GM18508 (cell line): ENCODE data around the gene NUP37.
"Not testable (repeated sequence)": the region's sequence is repeated elsewhere in the genome, so short reads cannot be mapped to it uniquely, and the experiment has no call there.

Experiments
- ATAC-seq: cut with Tn5 transposase; IDR thresholded peaks from one replicate; pipeline ENCODE4 v1.9.1; 2021; ENCODE audit warnings: moderate number of reproducible peaks; ENCODE audit not compliant: insufficient read depth, unreplicated experiment

The NUP37 gene

DNA sequence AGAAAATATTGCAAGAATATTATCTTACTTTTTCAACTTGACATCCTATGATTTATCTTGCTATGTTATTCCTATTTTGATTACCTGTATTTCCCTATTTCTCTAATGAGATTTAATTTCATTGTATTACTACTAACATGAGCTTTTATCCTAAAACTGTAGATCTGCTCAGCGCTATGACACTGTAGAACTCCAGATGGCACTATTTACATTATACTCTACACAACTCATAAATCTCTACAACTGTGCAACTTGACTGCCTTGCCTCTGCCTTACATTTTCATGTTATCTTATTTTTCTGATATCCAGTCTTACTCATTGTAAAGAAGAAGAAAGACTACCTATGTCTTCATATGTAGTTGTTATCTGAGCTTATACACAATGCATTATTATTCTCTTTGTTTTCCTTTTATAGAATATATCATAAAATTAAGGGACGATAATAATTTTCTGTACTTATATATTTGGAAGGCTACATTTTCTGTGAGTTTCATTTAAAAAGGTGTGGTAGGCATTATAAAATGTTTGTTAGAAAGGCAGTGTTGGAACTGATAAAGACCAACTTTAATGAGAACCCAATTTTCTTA lies 24.1 kb downstream of the NUP37 start:
- no peak for ATAC-seq

DNA sequence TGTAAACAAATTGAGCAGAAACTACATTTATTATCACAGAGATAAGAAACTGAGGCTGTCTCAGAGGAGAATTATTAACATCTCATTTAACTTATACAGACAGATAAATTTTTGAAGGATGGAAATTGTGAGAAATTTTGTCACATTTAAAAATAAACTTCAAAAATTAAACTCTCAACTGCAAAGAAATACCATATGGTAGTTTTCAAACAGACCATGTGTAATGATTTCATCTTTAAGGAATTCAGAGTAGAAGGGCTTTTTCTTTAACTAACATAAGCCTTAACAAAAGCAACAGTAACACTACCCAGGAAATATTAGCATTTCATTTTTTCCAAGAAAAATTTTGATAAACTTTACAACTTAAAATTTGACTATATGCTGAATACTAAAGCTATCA lies 26.6 kb downstream of the NUP37 start:
- no peak for ATAC-seq

DNA sequence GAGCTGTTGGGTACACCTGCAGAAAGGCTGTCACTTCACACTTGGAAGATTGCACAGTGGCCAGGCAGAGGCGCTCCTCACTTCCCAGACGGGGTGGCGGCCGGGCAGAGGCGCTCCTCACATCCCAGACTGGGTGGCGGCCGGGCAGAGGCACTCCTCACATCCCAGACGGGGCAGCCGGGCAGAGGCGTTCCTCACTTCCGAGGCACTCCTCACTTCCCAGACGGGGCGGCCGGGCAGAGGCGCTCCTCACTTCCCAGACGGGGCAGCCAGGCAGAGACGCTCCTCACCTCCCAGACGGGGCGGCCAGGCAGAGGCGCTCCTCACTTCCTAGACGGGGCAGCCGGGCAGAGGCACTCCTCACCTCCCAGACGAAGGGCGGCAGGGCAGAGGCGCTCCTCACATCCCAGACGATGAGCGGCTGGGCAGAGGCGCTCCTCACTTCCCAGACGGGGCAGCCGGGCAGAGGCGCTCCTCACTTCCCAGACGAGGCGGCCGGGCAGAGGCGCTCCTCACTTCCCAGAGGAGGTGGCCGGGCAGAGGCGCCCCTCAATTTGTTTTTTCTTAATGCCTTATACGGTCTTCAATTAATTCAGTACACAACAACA lies 30.6 kb downstream of the NUP37 start:
- ATAC-seq: not testable (repeated sequence)

DNA sequence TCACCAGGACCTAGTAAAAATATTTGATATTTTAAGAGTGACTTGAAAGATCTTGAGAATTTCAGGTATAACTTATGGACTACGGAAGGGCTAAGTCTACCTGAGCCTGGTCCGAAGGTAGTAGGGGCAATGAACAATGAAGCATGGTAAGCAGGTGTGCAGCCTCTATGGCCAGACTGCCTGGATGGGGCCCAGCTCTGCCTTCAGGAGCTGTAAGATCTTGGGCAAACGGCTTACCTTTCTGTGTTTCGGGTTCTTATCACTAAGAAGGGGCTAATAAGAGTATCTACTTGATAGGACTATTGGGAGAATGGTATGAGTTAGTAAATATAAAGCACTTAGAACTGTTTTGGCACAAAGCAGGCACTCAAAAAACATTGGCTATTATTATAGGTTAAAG lies 39.1 kb downstream of the NUP37 start:
- no peak for ATAC-seq

DNA sequence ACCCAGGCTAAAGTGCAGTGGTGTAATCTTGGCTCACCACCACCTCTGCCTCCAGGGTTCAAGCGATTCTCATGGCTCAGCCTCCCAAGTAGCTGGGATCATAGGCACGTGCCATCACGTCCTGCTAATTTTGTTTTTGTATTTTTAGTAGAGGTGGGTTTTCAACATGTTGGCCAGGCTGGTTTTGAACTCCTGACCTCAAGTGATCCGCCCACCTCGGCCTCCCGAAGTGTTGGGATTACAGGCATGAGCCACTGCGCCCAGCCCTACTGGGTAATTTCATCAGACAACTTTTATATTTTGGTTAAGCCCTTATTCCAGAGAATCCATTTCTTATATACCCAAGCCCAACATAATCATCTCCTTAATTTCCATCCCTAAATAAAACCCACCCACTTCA lies 47.8 kb downstream of the NUP37 start:
- ATAC-seq: not testable (repeated sequence)

DNA sequence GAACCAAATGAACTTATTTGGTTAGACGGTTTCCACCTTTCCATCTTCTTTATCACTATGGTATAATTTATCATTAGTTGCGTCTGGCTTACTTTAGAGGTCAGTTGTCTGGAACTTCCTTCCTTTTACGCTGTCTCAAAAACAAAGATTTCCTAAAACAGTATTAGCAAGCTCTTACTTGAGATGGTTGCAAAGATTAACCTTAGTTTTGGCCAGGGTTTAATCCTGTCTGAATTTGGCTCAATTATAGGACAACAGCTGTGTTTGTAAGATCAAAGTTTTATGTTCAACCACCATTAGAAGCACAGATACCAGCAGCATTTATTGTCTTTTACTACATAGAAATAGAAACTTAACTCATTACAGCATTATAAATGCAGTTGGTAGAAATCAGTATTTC lies 50.2 kb downstream of the NUP37 start:
- ATAC-seq: no peak

DNA sequence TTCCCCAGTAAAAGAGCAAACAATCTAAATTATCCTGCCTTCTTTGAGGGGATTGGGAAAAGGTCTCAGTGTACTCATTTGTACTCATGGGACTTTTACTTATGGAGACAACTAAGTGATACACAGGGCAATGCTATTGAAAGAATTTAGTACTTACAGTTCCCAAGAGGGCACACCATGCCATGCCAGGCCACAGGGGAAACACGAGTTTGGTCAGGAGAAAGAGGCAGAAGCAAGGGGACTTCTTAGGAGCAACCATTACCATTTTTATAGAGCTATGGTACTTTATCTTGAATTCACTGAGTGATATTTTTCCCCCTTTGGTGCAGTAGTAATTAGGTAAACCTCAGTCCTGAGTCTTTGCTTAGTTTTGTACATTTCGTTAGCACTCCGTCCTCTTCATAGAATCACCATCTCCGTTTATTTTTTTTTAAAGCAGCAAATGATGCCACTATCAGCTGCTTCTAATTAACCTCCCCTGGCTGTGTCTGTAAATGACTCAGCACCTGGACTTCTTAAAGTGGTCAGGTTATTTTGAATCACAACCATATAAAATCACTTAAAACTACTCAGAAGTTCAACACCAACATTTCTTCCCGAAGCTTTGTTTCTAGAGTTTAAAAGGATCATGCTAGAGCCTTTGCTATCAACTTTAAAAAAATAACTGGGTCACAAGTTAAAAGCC lies 52.2 kb downstream of the NUP37 start:
- no peak for ATAC-seq

DNA sequence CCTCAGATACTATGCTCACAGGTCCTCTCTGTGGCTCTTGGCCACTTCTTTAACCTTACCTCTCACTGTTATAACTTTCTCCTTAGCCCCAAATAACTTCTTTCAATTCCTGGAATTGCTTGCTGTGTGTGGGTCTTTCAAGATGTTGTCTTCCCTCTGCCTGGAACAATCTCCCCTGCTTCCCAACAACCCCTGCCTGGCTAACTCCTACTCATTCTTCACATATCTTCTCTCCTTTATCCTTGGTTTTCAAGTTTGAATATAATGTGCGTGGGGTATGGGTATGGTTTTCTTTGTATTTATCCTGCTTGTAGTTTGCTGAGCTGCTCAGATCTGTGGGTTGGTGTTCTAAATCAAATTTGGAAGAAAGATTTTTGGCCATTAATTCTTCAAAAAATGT lies 55.4 kb downstream of the NUP37 start:
- ATAC-seq: no peak

DNA sequence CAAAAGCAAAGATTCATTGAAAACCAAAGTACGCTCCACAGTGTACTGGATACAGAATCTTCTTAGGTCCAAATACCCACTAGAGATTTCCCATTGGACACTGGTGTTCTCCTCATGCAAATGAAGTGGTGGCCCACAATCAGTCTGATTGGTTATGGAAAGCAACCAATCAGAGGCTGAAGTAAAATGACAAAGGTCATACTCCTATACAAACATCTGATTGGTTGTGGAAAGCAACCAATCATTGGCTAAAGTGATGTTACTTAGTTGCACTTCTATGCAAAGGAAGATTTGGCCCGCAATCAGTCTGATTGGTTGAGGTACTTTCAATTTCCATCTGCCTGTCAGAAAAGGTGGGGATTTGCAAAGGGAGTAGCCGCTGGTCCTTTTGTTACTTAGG lies 56.8 kb downstream of the NUP37 start:
- no peak for ATAC-seq

DNA sequence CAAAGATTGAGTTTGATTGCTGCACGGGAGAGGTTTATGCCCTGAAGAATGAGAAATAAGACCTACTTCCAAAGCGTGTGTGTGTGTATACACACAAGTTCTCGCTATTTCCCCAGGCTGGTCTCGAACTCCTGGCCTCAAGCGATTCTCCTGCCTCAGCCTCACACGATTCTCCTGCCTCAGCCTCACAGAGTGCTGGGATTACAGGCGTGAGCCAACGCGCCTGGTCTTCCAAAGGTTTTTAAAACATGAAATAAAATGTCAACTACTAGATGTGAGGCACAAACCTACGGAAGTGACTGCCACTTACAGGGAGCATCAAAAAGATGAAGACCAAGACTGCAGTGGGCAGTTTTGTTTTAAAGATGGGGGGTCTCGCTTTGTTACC lies 57.5 kb downstream of the NUP37 start:
- ATAC-seq: no peak

DNA sequence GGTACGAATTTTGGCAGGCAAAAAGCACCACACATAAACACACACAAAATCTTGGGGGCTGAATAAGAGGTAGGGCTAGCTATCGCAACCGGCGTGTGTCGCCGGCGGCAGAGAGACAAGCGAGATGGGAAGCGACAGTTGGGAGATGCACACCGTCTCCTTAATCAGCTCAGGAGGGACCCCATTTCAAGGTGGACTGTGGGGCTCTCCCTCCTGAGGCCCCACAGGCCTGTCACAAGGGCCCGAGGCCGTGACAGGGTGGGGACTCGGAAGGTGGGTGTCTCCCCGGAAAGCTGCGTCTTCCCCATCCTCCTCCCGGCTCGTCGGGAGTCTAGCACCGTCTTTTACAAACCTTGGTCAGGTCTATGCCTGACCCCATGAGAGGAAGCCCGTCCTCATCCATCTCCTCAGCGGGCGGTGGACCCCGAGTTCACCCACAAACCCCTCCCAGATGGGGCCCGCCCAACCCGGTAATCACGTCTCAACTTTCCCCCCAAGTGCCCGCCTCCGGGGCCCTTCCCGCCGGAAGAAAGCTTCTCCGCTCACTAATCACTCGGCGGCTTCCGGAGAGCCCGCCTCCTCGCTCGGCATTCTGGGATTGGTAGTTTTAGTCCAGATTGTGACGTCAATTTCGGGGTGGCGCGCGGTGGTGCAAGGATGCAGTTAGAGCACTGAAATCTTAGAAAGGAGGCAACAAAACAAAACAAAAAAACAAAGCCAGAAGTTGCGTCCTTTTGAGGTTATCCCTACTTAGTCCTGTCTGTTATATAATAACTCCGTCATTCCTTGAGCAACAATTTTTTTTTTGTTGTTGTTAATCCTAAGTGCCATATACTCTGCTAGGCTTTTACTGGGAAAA lies 58.1 kb downstream of the NUP37 start, which contains the start of gene WASHC3:
Gene WASHC3 (minus strand): TSS at position 432 of the 859 bp plus-strand sequence. CDS start 29 bp downstream, at position 403.
- peak; percentile 87 for ATAC-seq

DNA sequence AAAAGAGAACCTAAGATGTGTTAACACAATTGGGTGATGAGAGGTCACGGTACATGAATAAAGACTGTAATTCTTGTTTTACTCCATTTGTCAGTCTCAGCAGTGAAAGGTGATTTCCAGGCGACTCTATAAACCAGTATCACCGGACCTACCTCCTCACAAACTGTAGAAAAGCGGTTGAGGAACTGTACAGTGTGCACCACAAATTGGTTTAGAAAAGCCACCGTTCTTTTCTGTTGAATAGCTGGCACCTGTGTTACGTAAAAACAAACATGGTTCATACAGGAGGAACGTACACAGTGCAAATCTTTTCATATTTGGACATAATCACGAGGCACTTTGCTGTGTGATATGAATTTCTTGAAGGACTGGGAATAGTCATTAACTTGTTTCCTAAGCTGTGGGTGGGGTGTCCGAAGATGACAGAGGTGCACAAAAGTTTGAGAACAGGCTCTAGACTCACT lies 58.8 kb downstream of the NUP37 start:
- no peak for ATAC-seq

DNA sequence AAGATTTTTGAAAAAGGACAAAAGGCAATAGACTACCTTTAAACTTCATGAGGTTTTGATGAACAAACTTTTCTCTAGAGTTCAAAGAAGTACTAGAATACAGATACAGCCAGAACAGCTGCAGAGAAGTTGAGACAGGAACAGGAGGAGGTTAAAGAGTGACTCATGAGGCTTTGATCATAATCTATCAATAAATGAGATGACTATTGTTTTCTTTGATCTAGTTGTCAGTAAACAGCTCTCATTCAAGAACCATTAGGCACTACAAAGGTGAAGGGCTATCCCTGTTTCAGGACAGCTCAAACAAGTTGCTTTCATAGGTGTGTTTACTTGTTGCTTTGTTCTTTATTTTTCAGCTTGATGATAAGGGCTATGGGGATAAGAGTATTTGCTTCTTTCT lies 60.6 kb downstream of the NUP37 start:
- ATAC-seq: no peak

DNA sequence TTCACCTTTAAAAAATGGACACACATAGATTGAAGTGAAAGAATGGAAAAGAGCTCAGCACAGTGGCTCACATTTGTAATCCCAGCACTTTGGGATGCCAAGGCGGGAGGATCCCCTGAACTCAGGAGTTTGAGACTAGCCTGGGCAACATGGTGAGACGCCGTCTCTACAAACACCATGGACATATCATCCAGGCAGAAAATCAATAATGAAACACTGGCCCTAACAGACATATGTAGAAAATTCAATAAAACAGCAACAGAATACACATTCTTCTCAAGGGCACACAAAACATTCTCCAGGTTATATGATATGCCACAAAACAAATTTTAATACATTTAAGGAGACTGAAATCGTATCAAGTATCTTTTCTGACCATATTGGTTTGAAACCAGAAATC lies 65.6 kb downstream of the NUP37 start:
- ATAC-seq: no peak

DNA sequence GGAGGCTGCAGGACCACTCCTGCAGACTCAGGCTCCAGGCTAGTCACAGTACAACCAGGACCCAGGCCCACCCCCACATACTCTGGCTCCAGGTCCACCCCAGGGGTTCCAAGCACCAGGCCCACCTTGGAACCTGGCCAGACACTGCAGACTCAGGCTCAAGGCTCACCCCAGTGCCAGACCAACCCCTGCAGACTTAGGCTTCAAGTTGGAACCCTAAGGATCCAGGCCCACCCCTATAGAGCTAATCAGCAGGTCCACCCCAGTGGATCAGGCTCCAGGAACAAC lies 66.9 kb downstream of the NUP37 start:
- no peak for ATAC-seq

DNA sequence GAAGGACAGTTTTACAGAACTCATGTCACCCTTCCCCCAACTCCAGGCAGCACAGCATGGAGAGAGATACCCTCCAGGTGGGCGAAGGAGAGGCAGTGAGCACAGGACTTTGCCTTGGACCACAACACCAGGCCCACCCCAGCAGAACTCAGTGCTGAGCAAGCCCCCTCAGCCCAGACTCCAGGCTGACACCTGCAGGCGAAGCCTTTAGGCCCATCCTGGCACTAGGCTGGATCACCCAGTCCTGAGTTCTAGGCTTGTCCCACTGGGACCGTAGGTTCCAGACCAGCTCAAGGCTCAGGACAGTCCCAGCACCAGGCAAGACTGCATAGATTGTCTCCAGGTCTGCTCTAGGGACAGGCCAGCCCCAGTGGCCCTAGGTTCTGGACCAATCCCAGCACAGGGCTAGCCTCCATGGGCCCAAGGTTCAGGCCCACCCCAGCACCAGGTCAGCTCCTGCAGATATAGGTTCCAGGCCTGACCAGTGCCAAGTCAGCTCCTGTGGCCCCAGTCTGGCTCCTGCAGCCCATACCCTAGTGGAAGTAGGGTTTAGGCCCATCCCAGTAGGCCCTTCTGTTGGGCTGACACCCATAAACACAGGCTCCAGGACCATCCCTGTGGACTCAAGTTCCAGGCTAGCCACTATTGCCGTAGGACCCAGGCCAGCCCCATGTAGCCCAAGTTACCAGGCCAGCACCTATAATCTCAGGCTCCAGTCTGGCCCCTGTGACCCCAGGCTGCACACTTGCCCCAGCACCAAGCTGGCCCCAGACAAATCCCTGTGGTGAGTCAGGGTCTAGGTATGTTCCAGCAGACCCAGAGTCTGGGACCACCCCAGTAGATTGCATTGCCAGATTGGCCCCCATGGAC lies 67.5 kb downstream of the NUP37 start:
- no peak for ATAC-seq

DNA sequence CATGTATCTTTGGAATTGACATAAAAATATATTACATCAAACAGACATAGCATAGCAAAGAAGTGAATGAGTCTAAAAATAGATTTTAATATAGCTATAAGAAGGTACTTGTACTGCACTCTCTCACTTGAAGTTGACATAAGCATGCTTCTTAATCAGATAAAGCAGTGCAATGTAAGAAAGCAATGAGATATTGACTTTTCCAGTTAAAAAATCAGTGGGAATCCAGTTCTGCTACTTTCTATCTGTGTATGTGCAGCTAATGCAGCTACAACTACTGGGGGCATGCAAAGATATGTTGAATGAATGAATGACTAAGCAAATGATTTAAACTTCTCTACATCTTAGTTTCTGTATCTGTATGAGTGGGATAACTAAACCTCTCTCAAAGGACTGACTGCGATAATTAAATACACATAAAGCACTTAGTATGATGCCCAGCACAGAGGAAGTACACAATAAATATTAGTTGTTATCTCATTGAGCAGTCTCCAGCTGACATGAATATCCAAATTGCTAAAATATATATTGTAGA lies 68.4 kb downstream of the NUP37 start:
- no peak for ATAC-seq

DNA sequence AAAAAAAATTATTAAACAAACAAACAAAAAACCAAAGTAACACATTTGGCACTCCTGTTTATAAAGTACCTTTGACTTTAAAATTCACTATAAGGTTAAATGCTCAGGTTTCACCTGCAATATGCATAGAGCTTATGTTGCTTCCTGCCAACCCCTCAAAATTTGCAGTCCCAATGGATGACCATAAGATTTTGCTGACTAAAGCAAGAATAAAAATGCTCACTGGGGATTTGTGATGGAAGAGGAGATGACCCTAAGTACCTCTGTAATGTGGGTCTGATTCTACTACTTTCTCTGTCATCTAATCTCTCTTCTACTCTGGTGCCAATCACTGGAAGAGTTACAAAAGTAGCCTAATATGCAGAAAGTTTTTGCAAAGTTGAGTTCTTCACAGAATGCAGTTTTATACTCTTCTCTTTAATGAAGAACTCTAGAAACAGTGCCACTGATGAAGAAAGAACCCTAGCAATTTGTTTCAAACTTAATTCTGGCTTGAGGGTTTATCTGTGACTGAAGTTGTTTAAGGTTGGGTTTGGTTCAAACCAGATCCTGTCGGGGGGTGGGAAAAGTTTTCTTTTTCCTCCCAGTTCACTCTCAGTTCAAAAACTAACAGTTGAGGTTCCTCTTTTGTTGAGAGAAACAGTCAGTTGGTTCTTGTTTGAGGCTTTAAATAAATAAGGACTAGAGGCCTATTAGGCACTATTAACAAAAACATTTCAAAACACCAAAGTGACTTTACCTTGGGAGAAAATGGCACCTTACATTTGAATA lies 69.1 kb downstream of the NUP37 start:
- no peak for ATAC-seq

DNA sequence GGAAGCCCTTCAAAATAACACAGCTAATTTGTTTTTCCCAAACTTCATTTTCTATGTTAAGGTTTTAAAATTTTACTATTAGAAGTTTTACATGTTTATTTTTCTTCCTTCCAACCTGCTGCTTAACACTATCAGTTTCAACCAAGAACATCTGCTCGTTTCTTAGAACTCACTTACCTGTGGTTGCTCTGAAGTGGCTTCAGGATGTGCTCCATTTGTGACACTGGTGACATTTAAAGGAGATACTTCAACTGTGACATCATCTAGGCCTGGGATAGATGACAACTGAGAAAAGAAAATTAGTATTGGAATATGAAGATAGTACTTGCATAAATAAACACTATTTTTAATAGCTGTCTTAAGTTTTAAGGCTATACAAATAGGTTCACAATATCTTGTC lies 76.0 kb downstream of the NUP37 start:
- no peak for ATAC-seq
